Renal pelvis (tissue), 4 donors: ENCODE measurements around the gene CLIP1. TPM values are rescaled to one million over a fixed set of nuclear protein-coding genes. Genes with fewer than 3 reads are reported as not detected.

ENCODE experiments used
- DNase-seq: peaks from one replicate; pipeline ENCODE4 v3.0.0-alpha.2; 2013
- polyA plus RNA-seq, 3 donors: library from polyadenylated mRNA; unstranded; fragments of 120-200 nt; gene quantifications; one replicate each; pipeline ENCODE4 v1.2.1, GENCODE V29; 2013; ENCODE audit not compliant: insufficient read length in 3 of 3

CLIP1 gene
- polyA plus RNA-seq, 3 donors, result 35.9 to 44.5 (median 40.6) TPM

GRCh38 chr12:122318607-122319605, 103.6 kb downstream of the CLIP1 start:
- no peak for DNase-seq

- no peak for DNase-seq
These were observed 109.5 kb downstream of the CLIP1 start for GRCh38 chr12:122312926-122313325.

GRCh38 chr12:122311696-122312095, 110.8 kb downstream of the CLIP1 start:
- no peak for DNase-seq

GRCh38 chr12:122310626-122311333, 111.7 kb downstream of the CLIP1 start:
- DNase-seq, result no peak

- DNase-seq, result no peak
These were observed 112.8 kb downstream of the CLIP1 start for GRCh38 chr12:122309564-122310121.

- DNase-seq, result no peak
These were observed 113.7 kb downstream of the CLIP1 start for GRCh38 chr12:122308811-122309210.

GRCh38 chr12:122306407-122306806, 116.1 kb downstream of the CLIP1 start:
- no peak for DNase-seq

GRCh38 chr12:122304924-122305323, 117.5 kb downstream of the CLIP1 start:
- DNase-seq, result no peak

GRCh38 chr12:122303068-122303467, 119.4 kb downstream of the CLIP1 start:
- no peak for DNase-seq

GRCh38 chr12:122298071-122298748, 124.3 kb downstream of the CLIP1 start:
- DNase-seq, result no peak

- DNase-seq, result no peak
These were observed 125.0 kb downstream of the CLIP1 start for GRCh38 chr12:122297494-122297893.

GRCh38 chr12:122295877-122296276, 126.6 kb downstream of the CLIP1 start:
- no peak for DNase-seq

- DNase-seq, result no peak
These were observed 129.4 kb downstream of the CLIP1 start for GRCh38 chr12:122293081-122293480.

- no peak for DNase-seq
These were observed 131.0 kb downstream of the CLIP1 start for GRCh38 chr12:122291431-122291830.

GRCh38 chr12:122283680-122284079, 138.8 kb downstream of the CLIP1 start:
- DNase-seq, result no peak

- DNase-seq, result no peak
These were observed 140.4 kb downstream of the CLIP1 start for GRCh38 chr12:122282061-122282460.

- no peak for DNase-seq
These were observed 146.2 kb downstream of the CLIP1 start for GRCh38 chr12:122276242-122276641.

GRCh38 chr12:122275459-122275858, 147.0 kb downstream of the CLIP1 start:
- no peak for DNase-seq

- DNase-seq, result peak; percentile 97
These were observed 156.1 kb downstream of the CLIP1 start, which contains the start of gene VPS33A for GRCh38 chr12:122266230-122266901. VPS33A (minus strand) TSS chr12:122266494; CDS start chr12:122266408, 86 bp downstream.

- DNase-seq, result peak; percentile 15
These were observed 156.6 kb downstream of the CLIP1 start for GRCh38 chr12:122265886-122266229.

GRCh38 chr12:122265476-122265875, 157.0 kb downstream of the CLIP1 start:
- DNase-seq, result no peak
